NCI-H2171 (cell line): ENCODE results near the gene CD300C.
"Not testable (repeated sequence)": the region's sequence is repeated elsewhere in the genome, so short reads cannot be mapped to it uniquely, and the experiment has no call there.

ENCODE experiments used
- DNase-seq: peaks from one replicate; lab custom pipeline; 2025; lab: John Stamatoyannopoulos, UW

CD300C gene

GRCh38 chr17:74512624-74513091, 33.3 kb downstream of the CD300C start:
- no peak for DNase-seq

- no peak for DNase-seq
Observed at GRCh38 chr17:74512036-74512435, 33.9 kb downstream of the CD300C start.

GRCh38 chr17:74508156-74508555, 37.8 kb downstream of the CD300C start:
- no peak for DNase-seq

GRCh38 chr17:74503949-74504348, 42.0 kb downstream of the CD300C start:
- not testable (repeated sequence) for DNase-seq

- DNase-seq, result no peak
Observed at GRCh38 chr17:74502861-74503260, 43.1 kb downstream of the CD300C start.

GRCh38 chr17:74499992-74500391, 45.9 kb downstream of the CD300C start:
- DNase-seq, result no peak

GRCh38 chr17:74497471-74497870, 48.4 kb downstream of the CD300C start:
- no peak for DNase-seq

- DNase-seq, result peak; percentile 41
Observed at GRCh38 chr17:74493331-74493833, 52.5 kb downstream of the CD300C start.

- no peak for DNase-seq
Observed at GRCh38 chr17:74491626-74492025, 54.3 kb downstream of the CD300C start.
